Neutrophil (primary cell): ENCODE measurements around the gene DNAH10.

ENCODE experiments used
- H3K27ac ChIP-seq: fragments of 200-600 bp; sonication (generic); 2 replicates; pipeline ENCODE4 v1.5.1; 2016; ENCODE audit warnings: mild to moderate bottlenecking, moderate library complexity
- H3K27me3 ChIP-seq: fragments of 200-600 bp; sonication (generic); 2 replicates; pipeline ENCODE4 v1.6.0; 2016; ENCODE audit warnings: mild to moderate bottlenecking
- H3K36me3 ChIP-seq: fragments of 200-600 bp; sonication (generic); 2 replicates; pipeline ENCODE4 v1.5.1; 2017
- H3K4me1 ChIP-seq, 2 experiments: fragments of 200-600 bp in 1 of 2; sonication (generic) in 1 of 2; 1 replicate in 1 of 2; 2 replicates in 1 of 2; pipeline versions ENCODE4 v1.5.1 to v1.6.1; 2013 to 2016; ENCODE audit warnings: low read depth in 1 of 2, low read length in 1 of 2, mild to moderate bottlenecking in 1 of 2, moderate library complexity in 1 of 2; ENCODE audit not compliant: control insufficient read depth in 1 of 2, insufficient read depth in 1 of 2
- H3K4me3 ChIP-seq, 2 experiments: fragments of 200-600 bp in 1 of 2; sonication (generic) in 1 of 2; 1 replicate in 1 of 2; 2 replicates in 1 of 2; pipeline ENCODE4 v1.5.1; 2013 to 2016; ENCODE audit warnings: low read depth in 1 of 2, low read length in 1 of 2, mild to moderate bottlenecking in 1 of 2, moderate library complexity in 1 of 2
- H3K9me3 ChIP-seq: fragments of 200-600 bp; sonication (generic); 2 replicates; pipeline ENCODE4 v1.5.1; 2016
- CTCF ChIP-seq: fragments of 200-600 bp; sonication (generic); IDR thresholded peaks from 2 replicates; pipeline ENCODE4 v1.5.1; 2016; ENCODE audit warnings: antibody characterized with exemption

The DNAH10 gene

GRCh38 chr12:123936471-123936870, 174.4 kb downstream of the DNAH10 start:
- peaks cover 52% of the 10 kb centered on the region for H3K36me3 ChIP-seq
- H3K4me1 ChIP-seq: no peaks in the 10 kb centered on the region
- no peak for TF ChIP-seq CTCF
- no peak overlapping the region for H3K27ac ChIP-seq
- no peaks in the 10 kb centered on the region for H3K9me3 ChIP-seq
- no peak overlapping the region for H3K4me3 ChIP-seq
- H3K27me3 ChIP-seq: no peaks in the 10 kb centered on the region

GRCh38 chr12:123936956-123937706, 175.0 kb downstream of the DNAH10 start:
- Histone ChIP-seq H3K27me3 (no peaks in the 10 kb centered on the region), H3K9me3 (no peaks in the 10 kb centered on the region), H3K27ac (no peak overlapping the region), H3K36me3 (peaks cover 46% of the 10 kb centered on the region), H3K4me3 (no peak overlapping the region), H3K4me1 (no peaks in the 10 kb centered on the region)
- TF ChIP-seq CTCF: no peak

GRCh38 chr12:123937707-123938591, 175.8 kb downstream of the DNAH10 start:
- Histone ChIP-seq H3K9me3 (no peaks in the 10 kb centered on the region), H3K4me3 (no peak overlapping the region), H3K27me3 (no peaks in the 10 kb centered on the region), H3K36me3 (peaks cover 45% of the 10 kb centered on the region), H3K4me1 (no peaks in the 10 kb centered on the region), H3K27ac (no peak overlapping the region)
- no peak for TF ChIP-seq CTCF

- peaks cover 36% of the 10 kb centered on the region for H3K36me3 ChIP-seq
- no peak overlapping the region for H3K27ac ChIP-seq
- no peaks in the 10 kb centered on the region for H3K9me3 ChIP-seq
- no peaks in the 10 kb centered on the region for H3K4me1 ChIP-seq
- no peak overlapping the region for H3K4me3 ChIP-seq
- no peak for TF ChIP-seq CTCF
- H3K27me3 ChIP-seq: no peaks in the 10 kb centered on the region
Observed at GRCh38 chr12:123938679-123939480, 176.8 kb downstream of the DNAH10 start.
